A673 (cell line): ENCODE results near the gene EFL1. TPM values are rescaled to one million over a fixed set of nuclear protein-coding genes. Genes with fewer than 3 reads are reported as not detected.

Experiments used
- BruUV-seq: library from RNA; stranded (reverse); fragments of 400-500 nt; replicated peaks from 2 replicates; lab custom pipeline; 2021; lab: Mats Ljungman, UMichigan
- CTCF ChIA-PET: fragments of 300-600 bp; sonication (Branson Sonifier 250); formaldehyde crosslinking; loops from one replicate; lab custom pipeline; 2022; ENCODE audit warnings: antibody characterized with exemption; lab: Charles Lee
- POLR2A ChIA-PET: fragments of 300-600 bp; sonication (Branson Sonifier 250); formaldehyde crosslinking; loops from one replicate; lab custom pipeline; 2022; ENCODE audit warnings: antibody characterized with exemption; ENCODE audit not compliant: low non-redundant PET; lab: Charles Lee
- DNase-seq: peaks from one replicate; pipeline ENCODE4 v3.0.0-alpha.2; 2015; ENCODE audit warnings: low spot score
- H3K27ac ChIP-seq: fragments of 200-600 bp; sonication (generic); 2 replicates; pipeline ENCODE4 v1.5.1; 2016; ENCODE audit warnings: mixed run types, low read depth, mild to moderate bottlenecking, mixed read lengths, antibody characterized with exemption, low read length; ENCODE audit not compliant: poor library complexity, severe bottlenecking
- H3K27me3 ChIP-seq: fragments of 200-600 bp; sonication (generic); replicated peaks from 2 replicates; pipeline ENCODE4 v1.6.1; 2017; ENCODE audit warnings: mixed run types, low read depth, mild to moderate bottlenecking, mixed read lengths, antibody characterized with exemption, low read length; ENCODE audit not compliant: insufficient read depth, poor library complexity
- H3K36me3 ChIP-seq: fragments of 200-600 bp; sonication (generic); 2 replicates; pipeline ENCODE4 v1.6.1; 2016; ENCODE audit warnings: mixed run types, mild to moderate bottlenecking, mixed read lengths, antibody characterized with exemption, low read length; ENCODE audit not compliant: insufficient read depth, poor library complexity, severe bottlenecking
- H3K4me1 ChIP-seq: fragments of 200-600 bp; sonication (generic); 2 replicates; pipeline ENCODE4 v1.6.1; 2017; ENCODE audit warnings: mixed run types, mild to moderate bottlenecking, mixed read lengths, antibody characterized with exemption, low read length; ENCODE audit not compliant: insufficient read depth, poor library complexity, severe bottlenecking
- H3K4me3 ChIP-seq: fragments of 200-600 bp; sonication (generic); 2 replicates; pipeline ENCODE4 v1.5.1; 2016; ENCODE audit warnings: low read depth, mixed run types, mild to moderate bottlenecking, mixed read lengths, low read length; ENCODE audit not compliant: poor library complexity, severe bottlenecking
- H3K9me3 ChIP-seq: fragments of 200-600 bp; sonication (generic); 2 replicates; pipeline ENCODE4 v1.6.1; 2016; ENCODE audit warnings: mixed run types, low read depth, mild to moderate bottlenecking, mixed read lengths, antibody characterized with exemption, low read length; ENCODE audit not compliant: poor library complexity, severe bottlenecking
- EZH2 ChIP-seq: fragments of 200-600 bp; sonication (generic); IDR thresholded peaks from 2 replicates; pipeline ENCODE4 v1.6.1; 2017; ENCODE audit warnings: borderline replicate concordance, low read depth, mild to moderate bottlenecking, mixed read lengths, antibody characterized with exemption, low read length; ENCODE audit not compliant: poor library complexity, severe bottlenecking
- intact Hi-C: fragments of 100-400 bp; cut with micrococcal nuclease; formaldehyde crosslinking; loops from one replicate; pipeline ENCODE4 v1.10.0; 2022; ENCODE audit not compliant: unreplicated experiment
- total RNA-seq: library from RNA; stranded (reverse); gene quantifications from 2 replicates; pipeline ENCODE4 v1.2.3, GENCODE V29; 2021
- TF ChIP-seq, protein P1 (sequence below): fragments of 300-800, 200-600 bp; sonication (generic); conservative IDR thresholded peaks from 2 replicates; pipeline ENCODE4 v1.5.1; 2017; ENCODE audit warnings: low read depth, mild to moderate bottlenecking, antibody characterized with exemption, low read length, moderate library complexity, mixed read lengths

The EFL1 gene
- total RNA-seq, 1 experiment from 2014 or later: 26.1 TPM

DNA sequence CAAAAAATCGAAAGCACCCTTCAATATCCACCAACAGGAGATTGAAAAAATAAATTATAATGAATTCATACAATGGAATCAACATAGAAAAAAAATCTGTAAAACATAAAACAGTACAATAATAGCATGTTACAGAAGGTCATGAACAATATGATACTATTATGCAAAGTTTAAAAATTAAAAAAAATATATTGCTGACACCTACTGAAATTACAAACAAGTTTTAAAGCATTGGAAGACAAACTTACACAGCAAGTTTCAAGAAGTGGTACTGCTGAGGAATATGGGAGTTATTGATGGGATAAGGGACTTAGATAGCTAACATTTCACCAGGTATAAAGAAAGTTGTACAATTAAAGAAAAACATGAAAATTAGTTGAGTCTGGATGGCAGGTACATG, 89.4 kb downstream of the EFL1 start:
- H3K27ac ChIP-seq: no peak overlapping the region
- BruUV-seq: no TSS peak
- intact Hi-C loops: no loop called here
- H3K4me3 ChIP-seq: no peak overlapping the region
- no peaks in the 10 kb centered on the region for H3K27me3 ChIP-seq
- DNase-seq: no peak
- ChIA-PET CTCF (no interaction called here), POLR2A (no interaction called here)
- TF ChIP-seq, protein P1, sequence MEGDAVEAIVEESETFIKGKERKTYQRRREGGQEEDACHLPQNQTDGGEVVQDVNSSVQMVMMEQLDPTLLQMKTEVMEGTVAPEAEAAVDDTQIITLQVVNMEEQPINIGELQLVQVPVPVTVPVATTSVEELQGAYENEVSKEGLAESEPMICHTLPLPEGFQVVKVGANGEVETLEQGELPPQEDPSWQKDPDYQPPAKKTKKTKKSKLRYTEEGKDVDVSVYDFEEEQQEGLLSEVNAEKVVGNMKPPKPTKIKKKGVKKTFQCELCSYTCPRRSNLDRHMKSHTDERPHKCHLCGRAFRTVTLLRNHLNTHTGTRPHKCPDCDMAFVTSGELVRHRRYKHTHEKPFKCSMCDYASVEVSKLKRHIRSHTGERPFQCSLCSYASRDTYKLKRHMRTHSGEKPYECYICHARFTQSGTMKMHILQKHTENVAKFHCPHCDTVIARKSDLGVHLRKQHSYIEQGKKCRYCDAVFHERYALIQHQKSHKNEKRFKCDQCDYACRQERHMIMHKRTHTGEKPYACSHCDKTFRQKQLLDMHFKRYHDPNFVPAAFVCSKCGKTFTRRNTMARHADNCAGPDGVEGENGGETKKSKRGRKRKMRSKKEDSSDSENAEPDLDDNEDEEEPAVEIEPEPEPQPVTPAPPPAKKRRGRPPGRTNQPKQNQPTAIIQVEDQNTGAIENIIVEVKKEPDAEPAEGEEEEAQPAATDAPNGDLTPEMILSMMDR: no peak
- no peak for TF ChIP-seq EZH2
- no peaks in the 10 kb centered on the region for H3K36me3 ChIP-seq
- no peaks in the 10 kb centered on the region for H3K9me3 ChIP-seq
- H3K4me1 ChIP-seq: no peaks in the 10 kb centered on the region

DNA sequence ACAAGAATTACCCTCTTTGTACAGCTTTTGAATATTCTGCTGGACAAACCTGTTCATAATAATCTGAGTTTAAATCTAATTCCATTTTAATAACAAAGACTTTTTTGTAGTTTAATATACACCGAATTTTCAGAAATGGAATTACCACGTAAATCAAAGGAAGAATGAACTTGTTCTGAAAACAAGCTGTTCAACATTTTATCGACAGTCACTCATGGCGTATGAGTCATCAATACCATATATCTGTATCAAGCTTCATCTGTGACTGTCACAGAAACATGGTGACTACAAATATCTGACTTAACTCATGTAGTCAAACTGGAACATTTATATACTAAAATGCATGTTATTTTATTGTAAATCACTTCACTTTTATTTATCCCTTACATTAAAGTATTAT, 90.0 kb downstream of the EFL1 start:
- ChIA-PET POLR2A (no interaction called here), CTCF (interaction anchor here (0.5 kb wide), 1 partner anchor 31 kb away, joined by 6 read pairs; no protein-coding TSS in a partner anchor)
- TF ChIP-seq EZH2: no peak
- TF ChIP-seq, protein P1: no peak
- Histone ChIP-seq H3K27me3 (no peaks in the 10 kb centered on the region), H3K36me3 (no peaks in the 10 kb centered on the region), H3K4me3 (no peak overlapping the region), H3K27ac (no peak overlapping the region), H3K9me3 (no peaks in the 10 kb centered on the region), H3K4me1 (no peaks in the 10 kb centered on the region)
- no peak for DNase-seq
- no TSS peak for BruUV-seq
- intact Hi-C loops: no loop called here

DNA sequence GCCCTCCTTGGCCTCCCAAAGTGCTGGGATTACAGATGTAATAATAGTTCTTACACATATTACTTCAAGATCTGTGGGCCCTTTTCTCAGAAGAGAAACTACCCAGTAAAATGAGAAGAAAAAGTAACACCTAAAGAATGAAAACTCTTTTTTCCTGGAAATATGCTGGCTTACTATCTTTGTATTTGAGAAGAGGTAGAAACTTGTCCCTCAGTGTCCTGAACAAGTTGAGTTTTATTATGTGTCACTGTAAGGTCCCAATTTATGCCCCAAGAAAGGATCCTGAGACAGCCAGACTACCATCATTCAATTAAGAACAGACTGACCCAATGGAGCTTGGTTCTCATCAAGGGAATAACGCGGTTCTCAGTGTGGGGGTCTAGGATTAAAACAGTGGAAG, 93.8 kb downstream of the EFL1 start:
- TF ChIP-seq, protein P1: no peak
- TF ChIP-seq EZH2: no peak
- BruUV-seq: no TSS peak
- no peak for DNase-seq
- intact Hi-C loops: no loop called here
- Histone ChIP-seq H3K4me3 (no peak overlapping the region), H3K4me1 (no peaks in the 10 kb centered on the region), H3K27me3 (no peaks in the 10 kb centered on the region), H3K36me3 (no peaks in the 10 kb centered on the region), H3K9me3 (no peaks in the 10 kb centered on the region), H3K27ac (no peak overlapping the region)
- POLR2A ChIA-PET: no interaction called here
- CTCF ChIA-PET: no interaction called here
